ENCODE data around the gene ACTR3.
"Not testable (repeated sequence)": the region's sequence is repeated elsewhere in the genome, so short reads cannot be mapped to it uniquely, and the experiment has no call there.

The ACTR3 gene

DNA sequence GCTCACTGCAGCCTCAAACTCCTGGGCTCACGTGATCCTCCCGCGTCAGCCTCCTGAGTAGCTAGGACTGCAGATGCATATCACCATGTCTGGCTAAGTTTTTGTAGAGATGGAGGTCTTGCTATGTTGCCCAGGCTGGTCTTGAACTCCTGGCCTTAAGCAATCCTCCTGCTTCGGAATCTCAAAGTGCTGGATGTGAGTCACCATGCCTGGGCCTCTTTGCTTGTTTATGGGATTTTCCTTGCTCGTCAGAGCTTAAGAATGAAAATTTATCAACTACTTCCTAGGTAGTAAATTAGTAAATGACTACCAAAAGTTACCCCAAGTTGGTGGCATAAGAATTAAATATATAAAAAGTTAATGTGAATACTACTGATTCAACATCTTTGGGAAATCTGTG is 51.0 kb downstream of the ACTR3 start:
- H3K27me3 ChIP-seq (replicated peaks; ENCODE audit: control insufficient read depth, insufficient read depth, low read length) = no peaks in the 10 kb centered on the region
- TF ChIP-seq, protein P1, sequence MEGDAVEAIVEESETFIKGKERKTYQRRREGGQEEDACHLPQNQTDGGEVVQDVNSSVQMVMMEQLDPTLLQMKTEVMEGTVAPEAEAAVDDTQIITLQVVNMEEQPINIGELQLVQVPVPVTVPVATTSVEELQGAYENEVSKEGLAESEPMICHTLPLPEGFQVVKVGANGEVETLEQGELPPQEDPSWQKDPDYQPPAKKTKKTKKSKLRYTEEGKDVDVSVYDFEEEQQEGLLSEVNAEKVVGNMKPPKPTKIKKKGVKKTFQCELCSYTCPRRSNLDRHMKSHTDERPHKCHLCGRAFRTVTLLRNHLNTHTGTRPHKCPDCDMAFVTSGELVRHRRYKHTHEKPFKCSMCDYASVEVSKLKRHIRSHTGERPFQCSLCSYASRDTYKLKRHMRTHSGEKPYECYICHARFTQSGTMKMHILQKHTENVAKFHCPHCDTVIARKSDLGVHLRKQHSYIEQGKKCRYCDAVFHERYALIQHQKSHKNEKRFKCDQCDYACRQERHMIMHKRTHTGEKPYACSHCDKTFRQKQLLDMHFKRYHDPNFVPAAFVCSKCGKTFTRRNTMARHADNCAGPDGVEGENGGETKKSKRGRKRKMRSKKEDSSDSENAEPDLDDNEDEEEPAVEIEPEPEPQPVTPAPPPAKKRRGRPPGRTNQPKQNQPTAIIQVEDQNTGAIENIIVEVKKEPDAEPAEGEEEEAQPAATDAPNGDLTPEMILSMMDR (IDR thresholded peaks at IDR 0.05; ENCODE audit: insufficient read depth, low read length, poor library complexity, severe bottlenecking) = no peak
- H3K36me3 ChIP-seq (ENCODE audit: control insufficient read depth, insufficient read depth, low read length) = peaks cover 12% of the 10 kb centered on the region
- H3K4me3 ChIP-seq (replicated peaks; ENCODE audit: low read depth, low read length) = no peak overlapping the region
- DNase-seq (ENCODE audit: extremely low read depth, insufficient read length) = no peak

DNA sequence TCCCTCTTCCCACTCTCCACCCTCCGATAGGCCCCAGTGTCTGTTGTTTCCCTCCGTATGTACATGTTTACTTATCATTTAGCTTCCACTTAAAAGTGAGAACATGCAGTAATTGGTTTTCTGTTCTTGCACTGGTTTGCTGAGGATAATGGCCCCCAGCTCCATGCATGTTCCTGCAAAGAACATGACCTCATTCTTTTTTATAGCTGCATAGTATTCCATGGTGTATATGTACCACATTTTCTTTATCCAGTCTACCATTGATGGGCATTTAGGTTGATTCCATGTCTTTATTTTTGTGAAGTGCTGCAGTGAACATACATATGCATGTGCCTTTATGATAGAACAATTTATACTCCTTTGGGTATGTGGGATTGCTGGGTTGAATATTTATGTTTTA is 55.9 kb downstream of the ACTR3 start:
- H3K36me3 ChIP-seq (ENCODE audit: control insufficient read depth, insufficient read depth, low read length) = peaks cover 14% of the 10 kb centered on the region
- DNase-seq (ENCODE audit: extremely low read depth, insufficient read length); H3K4me3 ChIP-seq (replicated peaks; ENCODE audit: low read depth, low read length); H3K27me3 ChIP-seq (replicated peaks; ENCODE audit: control insufficient read depth, insufficient read depth, low read length): not testable (repeated sequence)

DNA sequence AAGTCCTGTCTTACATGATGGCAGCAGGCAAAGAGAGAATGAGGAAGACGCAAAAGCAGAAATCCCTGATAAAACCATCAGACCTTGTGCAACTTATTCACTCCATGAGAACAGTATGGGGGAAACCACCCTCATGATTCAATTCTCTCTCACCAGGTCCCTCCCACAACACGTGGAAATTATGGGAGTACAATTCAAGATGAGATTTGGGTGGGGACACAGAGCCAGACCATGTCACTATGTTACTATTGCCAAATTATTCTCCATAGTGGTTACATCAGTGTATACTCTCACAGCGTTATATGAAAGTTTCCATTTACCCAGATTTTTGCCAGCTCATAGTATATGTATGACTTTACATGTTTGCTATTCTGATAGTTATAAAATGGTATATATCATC is 61.0 kb downstream of the ACTR3 start:
- H3K4me3 ChIP-seq (replicated peaks; ENCODE audit: low read depth, low read length); DNase-seq (ENCODE audit: extremely low read depth, insufficient read length); H3K27me3 ChIP-seq (replicated peaks; ENCODE audit: control insufficient read depth, insufficient read depth, low read length): not testable (repeated sequence)
- H3K36me3 ChIP-seq (ENCODE audit: control insufficient read depth, insufficient read depth, low read length) = peaks cover 11% of the 10 kb centered on the region

DNA sequence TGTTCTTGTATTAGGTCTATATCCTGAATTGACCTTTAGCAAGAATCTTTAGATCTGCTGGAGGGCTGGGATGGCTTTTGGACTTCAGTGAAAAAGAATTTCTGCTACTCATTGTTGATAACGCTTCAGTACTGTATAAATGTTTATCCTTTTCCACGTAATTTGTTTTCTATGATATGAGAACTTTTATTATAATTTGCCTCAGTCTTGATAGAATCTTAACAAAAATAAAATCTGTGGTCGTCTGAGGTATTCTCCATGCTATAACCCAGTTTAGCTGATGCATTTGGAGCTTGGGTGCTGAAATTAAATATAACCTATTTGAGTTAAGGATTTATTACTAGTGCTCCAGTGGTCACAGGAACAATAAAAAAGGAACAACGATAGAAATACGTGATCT is 71.1 kb downstream of the ACTR3 start:
- H3K27me3 ChIP-seq (replicated peaks; ENCODE audit: control insufficient read depth, insufficient read depth, low read length) = no peaks in the 10 kb centered on the region
- no peaks in the 10 kb centered on the region; the same call in none of the 2 replicates for H3K36me3 ChIP-seq (ENCODE audit: control insufficient read depth, insufficient read depth, low read length)
- TF ChIP-seq, protein P1 (IDR thresholded peaks at IDR 0.05; ENCODE audit: insufficient read depth, low read length, poor library complexity, severe bottlenecking) = no peak
- H3K4me3 ChIP-seq (replicated peaks; ENCODE audit: low read depth, low read length) = no peak overlapping the region
- DNase-seq (ENCODE audit: extremely low read depth, insufficient read length) = no peak

DNA sequence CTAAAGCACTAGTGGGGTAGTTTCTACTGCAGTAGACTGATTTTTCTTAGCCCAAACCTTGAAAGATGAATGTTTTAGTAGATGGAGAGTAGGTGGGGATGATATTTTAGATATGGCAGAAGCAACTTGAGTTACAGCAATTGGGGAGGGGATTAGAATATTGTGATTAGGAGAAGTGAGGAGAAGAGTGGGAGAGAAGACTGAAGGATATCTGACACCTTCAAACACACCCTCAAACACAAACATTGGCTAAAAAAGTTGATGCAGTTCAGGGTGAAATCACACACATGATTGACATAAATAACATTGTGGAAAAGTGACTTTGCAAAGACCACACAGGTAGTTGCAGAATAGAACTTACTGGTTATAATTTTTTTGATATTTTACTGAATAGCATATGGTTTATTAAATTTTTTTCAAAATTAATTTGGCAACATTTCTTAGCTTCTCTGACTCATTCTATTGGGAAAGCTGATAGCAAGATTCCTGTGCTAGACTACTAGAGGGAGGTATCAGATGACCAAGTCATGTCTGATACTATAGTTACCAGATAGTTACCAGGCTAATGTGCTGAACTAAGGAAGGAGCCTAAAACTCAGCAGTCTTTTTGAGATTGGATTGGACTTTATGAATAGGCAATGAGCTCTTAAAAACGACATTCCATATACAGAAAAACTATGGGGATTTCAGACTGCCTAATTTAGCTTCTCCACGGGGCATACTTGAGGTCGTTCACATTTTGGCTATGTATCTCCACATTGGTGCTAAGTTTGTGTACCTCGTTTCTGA is 73.0 kb downstream of the ACTR3 start:
- no peaks in the 10 kb centered on the region for H3K27me3 ChIP-seq (replicated peaks; ENCODE audit: control insufficient read depth, insufficient read depth, low read length)
- TF ChIP-seq, protein P1 (IDR thresholded peaks at IDR 0.05; ENCODE audit: insufficient read depth, low read length, poor library complexity, severe bottlenecking) = no peak
- H3K36me3 ChIP-seq (ENCODE audit: control insufficient read depth, insufficient read depth, low read length) = no peaks in the 10 kb centered on the region; the same call in none of the 2 replicates
- H3K4me3 ChIP-seq (replicated peaks; ENCODE audit: low read depth, low read length) = no peak overlapping the region
- DNase-seq (ENCODE audit: extremely low read depth, insufficient read length) = no peak

DNA sequence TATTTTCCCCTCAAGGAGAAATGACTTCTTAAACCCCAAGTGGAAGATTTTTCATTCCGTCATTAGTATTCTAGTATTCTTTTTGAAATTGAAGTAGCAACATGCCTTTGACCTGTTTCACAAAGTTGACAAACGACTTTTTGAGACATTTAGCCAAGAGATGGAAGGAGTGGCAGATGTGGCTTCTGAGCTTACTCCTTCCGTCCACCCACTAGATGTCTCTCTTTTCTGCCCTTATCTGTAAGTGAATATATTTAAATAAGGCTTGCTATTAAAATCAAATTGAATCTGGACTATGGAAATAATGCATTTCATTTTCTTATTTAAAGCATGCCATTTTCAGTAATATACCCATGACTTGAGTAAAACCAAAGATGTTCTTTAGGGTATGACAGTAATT is 74.1 kb downstream of the ACTR3 start:
- DNase-seq (ENCODE audit: extremely low read depth, insufficient read length) = no peak
- TF ChIP-seq, protein P1 (IDR thresholded peaks at IDR 0.05; ENCODE audit: insufficient read depth, low read length, poor library complexity, severe bottlenecking) = no peak
- no peaks in the 10 kb centered on the region; the same call in none of the 2 replicates for H3K36me3 ChIP-seq (ENCODE audit: control insufficient read depth, insufficient read depth, low read length)
- no peak overlapping the region for H3K4me3 ChIP-seq (replicated peaks; ENCODE audit: low read depth, low read length)
- no peaks in the 10 kb centered on the region for H3K27me3 ChIP-seq (replicated peaks; ENCODE audit: control insufficient read depth, insufficient read depth, low read length)

Data from GM06990 (cell line).